Stimulated activated CD4-positive, alpha-beta T cell treated with anti-CD3 and anti-CD28 coated beads, Interleukin-1b, Interleukin-23, amount 100 ng/mL, for 1 hour (primary cell): ENCODE data around the gene RIMBP2.

ENCODE experiments used
- DNase-seq, 2 donors: peaks; one replicate each; pipeline ENCODE4 v3.0.0-alpha.2; 2020; ENCODE audit warnings: low read depth in 2 of 2

RIMBP2 gene

GRCh38 chr12:130485291-130486145 lies 230.6 kb downstream of the RIMBP2 start:
- DNase-seq = no peak

- DNase-seq = no peak
These were observed 231.9 kb downstream of the RIMBP2 start for GRCh38 chr12:130484221-130484620.

DNA sequence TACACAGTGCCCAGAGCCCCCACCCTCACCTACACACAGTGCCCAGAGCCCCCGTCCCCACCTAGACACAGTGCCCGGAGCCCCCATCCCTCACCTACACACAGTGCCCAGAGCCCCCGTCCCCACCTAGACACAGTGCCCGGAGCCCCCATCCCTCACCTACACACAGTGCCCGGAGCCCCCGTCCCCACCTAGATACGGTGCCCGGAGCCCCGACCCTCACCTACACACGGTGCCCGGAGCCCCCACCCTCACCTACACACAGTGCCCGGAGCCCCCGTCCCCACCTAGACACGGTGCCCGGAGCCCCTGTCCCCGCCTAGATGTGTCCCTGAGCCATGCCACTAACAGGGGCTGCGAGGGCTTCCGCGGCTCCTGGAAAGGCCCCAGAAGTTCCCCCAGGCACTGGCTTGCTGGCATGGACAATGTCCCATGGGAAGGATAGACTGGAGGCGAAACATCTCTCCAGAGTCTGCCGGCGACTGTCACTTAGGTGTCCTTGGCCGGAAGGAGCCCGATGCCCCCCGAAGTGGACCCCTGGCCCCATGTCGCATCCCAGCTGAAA lies 232.4 kb downstream of the RIMBP2 start:
- DNase-seq = no peak

GRCh38 chr12:130482448-130482847 lies 233.7 kb downstream of the RIMBP2 start:
- no peak for DNase-seq

DNA sequence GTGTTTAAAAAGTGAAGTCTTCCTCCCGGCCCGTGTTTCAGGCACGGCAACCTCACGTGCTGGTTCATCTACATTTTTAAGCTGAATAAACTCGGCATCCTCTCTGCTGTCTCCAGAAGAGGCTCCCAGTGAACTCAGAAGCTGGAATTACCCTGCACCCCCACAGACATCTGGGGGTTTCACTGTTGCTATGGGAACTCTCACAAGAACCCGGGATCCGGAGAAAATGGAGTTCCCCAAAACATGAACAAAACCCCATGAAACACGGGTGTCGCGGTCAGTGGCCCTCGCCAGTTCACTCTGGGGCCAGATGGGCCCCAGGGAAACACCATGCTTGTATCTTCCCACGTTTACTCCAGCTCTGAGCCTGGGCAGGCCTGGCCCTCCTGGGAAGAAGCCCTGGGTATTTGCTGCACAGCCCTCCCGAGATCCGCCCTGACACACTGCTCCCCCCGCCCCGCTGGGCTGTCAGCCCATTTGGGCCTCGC lies 234.7 kb downstream of the RIMBP2 start:
- DNase-seq = no peak

- DNase-seq = no peak
These were observed 235.2 kb downstream of the RIMBP2 start for GRCh38 chr12:130480887-130481286.

DNA sequence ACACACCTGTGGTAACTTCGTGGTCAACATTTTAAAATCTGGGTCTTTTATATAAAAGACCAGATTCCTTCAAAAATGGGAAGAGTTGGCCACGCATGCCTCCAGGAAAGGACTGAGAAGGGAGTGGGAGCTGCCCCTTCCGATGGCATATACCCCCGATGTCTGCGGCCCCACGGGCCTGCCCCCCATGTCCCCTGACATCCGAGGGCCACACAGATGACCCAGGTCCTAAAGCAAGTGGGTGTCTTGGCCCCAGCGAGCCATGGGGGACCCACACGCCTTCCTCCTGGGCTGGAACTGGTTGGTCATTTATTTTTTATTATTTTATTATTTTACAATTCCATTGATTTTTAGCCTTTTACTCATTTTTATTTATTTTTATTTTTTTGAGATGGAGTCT lies 235.9 kb downstream of the RIMBP2 start:
- no peak for DNase-seq

- DNase-seq = no peak
These were observed 236.5 kb downstream of the RIMBP2 start for GRCh38 chr12:130479401-130480125.

DNA sequence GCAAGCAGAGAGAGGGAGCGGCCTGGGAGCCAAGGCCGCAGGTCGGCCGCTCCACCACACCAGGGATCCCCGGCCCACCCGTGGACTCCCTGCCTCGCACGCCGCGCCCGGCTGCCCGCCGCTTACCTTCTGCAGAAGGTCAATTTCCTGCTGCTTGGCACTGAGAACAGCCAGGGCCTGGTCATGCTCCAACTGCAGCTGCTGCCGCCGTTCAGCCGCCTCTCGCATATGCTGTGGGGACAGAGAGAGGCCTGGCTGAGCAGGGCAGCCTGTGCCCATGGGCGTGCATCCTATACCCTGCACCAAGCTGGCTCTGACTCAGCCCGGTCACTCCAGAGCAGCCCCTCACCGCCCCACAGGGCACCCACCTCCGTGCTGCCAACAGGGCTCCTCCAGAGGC lies 237.3 kb downstream of the RIMBP2 start:
- no peak for DNase-seq

DNA sequence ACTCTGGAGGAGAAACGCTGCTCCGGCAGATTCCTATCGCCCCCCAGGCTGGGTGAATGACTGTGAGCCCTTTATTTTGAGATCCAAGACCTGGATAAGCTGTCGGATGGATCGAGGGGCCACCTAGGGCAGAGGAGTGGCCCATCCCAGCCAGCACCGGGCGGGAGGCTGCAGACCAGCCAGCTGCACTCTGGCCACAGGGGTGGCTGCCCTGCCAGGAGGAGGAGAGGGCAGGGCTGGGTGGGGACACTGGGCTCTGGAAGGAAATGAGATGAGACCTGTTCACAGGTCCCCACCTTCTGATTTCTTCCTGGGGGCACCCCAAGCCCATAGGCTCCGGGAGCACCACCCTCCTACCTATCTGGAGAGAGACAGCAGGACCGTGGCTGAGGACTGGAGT lies 238.4 kb downstream of the RIMBP2 start:
- DNase-seq = no peak

GRCh38 chr12:130477266-130477665 lies 238.8 kb downstream of the RIMBP2 start:
- DNase-seq = no peak

DNA sequence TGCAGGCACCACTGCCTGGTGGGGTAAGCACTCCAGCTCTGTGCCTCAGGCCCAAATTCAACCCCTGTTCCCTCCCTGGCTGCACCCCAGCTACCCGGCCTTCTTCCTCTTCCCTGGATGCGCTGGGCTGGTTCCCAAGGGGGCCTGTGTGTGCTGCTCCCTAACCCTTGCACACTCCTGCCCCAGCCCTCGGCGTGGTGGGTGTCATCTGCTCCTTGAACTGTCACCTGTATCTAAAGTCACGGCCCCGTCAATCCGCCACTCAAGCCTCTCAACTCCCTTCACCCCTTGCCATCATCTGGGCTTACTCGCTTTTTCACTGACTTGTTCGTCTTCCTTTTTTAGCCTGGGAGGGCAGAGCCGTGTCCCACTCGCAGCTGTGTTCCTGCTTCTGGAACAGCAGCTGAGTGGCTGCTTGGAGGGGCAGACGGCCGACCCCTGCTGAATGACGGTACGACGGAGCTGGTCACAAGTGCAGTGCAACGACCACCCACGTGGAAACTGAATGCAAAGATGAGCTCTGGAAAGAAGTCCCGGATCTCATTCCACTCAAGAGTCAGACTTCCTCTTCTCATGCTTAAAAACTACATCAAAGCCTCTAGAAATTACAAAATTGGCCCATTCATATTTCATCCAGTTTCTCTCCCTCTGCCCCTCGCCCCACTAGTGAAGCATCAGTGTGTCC lies 239.5 kb downstream of the RIMBP2 start:
- DNase-seq = no peak

DNA sequence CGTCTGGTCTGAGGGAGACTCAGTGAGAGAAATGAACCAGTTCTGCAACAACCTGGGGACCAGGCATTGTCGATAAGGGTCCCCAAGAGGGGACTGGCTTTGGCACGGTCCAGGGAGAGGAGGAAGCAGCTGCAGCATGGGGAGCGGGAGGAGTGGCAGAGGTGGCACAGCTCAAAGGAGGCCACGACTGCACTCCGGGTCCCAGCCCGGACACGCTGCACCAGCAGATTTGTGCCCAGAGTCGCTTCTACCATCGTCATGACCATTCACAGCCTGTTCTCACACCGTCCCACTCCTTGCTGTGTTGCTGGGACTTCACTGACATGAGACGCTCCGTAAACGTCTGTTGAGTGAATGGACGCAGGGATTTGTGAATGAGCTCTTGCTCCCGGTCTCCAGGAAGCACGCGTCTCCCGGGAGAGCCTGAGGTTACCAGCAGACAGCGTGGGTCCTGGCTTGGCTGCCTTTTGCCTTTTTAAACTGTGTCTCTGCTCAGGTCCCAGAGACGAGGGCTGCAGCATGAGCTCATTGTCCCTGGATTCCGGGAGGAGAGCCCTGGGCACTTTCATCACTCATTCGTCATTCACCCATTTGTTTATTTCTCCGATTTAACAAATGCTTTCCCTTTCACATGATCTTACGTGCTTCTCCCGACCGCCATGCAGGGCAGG lies 241.4 kb downstream of the RIMBP2 start:
- DNase-seq = no peak

- DNase-seq = no peak
These were observed 242.8 kb downstream of the RIMBP2 start for GRCh38 chr12:130473266-130473665.

GRCh38 chr12:130470969-130471368 lies 245.1 kb downstream of the RIMBP2 start:
- no peak for DNase-seq

DNA sequence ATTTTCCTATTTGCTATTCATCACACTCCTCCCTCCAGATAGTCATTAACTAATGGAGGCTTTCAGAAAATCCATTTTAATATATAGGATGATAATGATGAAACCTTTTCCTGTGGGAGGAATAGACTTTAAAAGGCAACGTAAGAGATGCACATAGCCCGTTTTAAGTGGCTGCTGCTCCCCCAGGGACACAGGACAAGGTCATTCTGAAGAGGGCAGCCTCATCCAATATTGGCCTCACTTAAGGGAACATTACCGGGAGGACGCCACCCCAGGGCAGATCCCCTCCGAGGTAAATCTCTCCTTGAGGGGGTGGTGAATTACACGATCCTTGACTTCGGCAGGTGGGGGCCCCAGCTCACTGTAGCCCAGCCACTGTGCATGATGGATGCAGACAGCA lies 246.5 kb downstream of the RIMBP2 start:
- DNase-seq = no peak

GRCh38 chr12:130468700-130469245 lies 247.3 kb downstream of the RIMBP2 start:
- no peak for DNase-seq

DNA sequence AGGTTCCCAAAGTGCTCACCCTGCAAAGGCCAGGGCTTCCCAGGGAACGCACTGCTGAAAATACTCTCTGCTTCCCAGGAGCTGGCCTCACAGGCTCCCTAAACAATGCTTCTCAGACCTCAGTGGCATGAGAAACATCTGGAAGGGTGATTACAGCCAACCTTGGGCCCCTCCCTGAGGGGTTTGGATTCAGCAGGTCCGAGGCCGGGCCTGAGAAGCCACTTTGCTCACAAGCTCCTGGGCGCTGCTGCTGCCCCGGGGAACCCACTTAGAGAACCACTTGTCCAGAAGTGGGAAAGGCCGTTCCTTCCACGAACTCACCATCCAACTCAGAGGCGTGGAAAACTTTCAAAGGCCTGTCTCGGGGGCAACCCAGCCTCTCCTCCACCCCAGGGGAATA lies 247.9 kb downstream of the RIMBP2 start:
- no peak for DNase-seq

DNA sequence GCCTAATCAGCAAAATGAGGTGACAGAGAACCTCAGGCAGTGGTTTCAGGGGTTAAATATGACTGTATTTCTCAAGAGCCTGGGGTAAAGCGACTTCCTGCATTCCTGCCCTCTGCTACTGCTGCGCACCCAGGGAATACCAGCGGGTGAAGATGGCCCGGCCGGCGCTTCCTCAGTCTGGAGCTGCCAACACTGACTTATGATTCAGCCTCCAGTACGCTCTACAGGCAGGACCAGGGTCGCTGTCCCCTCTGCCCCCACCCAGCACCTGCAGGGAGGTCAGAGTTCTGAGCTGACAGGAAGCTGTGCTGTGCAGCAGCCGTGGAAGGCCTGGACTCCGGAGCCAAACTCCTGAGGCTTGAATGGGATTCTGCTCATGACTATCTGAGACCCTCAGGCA lies 250.5 kb downstream of the RIMBP2 start:
- no peak for DNase-seq

DNA sequence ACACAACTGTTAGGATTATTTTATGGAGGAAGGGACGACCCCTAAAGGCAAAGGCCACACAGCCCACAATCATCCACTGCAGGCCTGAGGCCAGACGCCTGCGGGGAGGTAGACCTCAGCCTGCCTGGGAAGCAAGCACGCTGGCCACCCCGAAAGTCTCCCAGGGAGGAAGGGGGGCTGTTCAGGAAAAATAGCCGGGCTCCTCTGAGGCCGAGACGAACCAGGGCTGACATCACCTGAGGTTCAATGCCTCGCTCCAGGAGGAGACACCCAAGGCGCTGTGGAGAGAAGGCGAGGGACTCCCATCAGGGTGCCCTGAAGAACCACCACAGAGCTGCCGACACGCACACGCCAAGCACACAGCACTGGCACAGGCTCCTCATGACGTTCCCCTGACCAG lies 251.1 kb downstream of the RIMBP2 start:
- no peak for DNase-seq
